GM21526 (cell line): Measurements from ENCODE around the gene AZU1.
"Not testable (repeated sequence)": the region's sequence is repeated elsewhere in the genome, so short reads cannot be mapped to it uniquely, and the experiment has no call there.

Source experiments
- ATAC-seq: cut with Tn5 transposase; IDR thresholded peaks from one replicate; pipeline ENCODE4 v1.9.1; 2021; ENCODE audit warnings: moderate library complexity; ENCODE audit not compliant: unreplicated experiment, low FRiP score

AZU1 gene

DNA sequence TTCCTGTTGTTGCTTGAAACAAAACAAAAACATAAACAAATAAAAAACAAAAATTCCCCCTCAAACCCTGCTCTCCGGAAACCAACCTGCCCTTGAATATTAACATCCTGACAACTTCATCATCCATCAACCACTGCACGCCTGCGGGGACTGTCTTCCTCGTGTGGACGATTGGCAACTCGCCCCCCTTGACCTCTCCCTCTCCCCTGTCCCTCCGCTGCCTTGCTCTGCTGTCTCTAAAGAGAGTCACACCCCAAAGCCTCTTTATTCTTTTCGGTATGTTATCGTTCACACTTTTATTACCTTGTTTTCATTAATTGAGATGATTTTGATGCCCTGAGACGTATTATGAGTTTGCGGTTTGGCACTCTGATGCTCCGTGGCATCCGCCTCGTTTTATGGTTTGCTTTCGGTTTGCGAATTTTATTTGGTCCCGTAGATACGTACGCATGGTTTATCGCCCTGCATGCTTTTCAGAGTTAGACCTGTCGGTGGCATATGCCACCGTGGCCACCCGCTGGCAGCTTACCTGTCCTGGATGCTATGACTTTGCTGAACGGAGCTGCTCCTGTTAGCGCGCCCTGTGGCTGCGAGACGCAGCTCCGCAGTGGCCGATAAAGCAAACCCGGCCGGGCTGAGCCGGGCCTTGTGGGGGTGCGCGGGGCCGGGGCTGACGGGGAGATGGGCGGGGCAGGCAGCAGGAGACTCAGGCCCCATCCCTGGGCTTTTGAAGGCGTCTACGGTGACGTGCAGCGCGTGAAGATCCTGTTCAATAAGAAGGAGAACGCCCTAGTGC is 19.8 kb upstream of the AZU1 start:
- ATAC-seq: no peak

DNA sequence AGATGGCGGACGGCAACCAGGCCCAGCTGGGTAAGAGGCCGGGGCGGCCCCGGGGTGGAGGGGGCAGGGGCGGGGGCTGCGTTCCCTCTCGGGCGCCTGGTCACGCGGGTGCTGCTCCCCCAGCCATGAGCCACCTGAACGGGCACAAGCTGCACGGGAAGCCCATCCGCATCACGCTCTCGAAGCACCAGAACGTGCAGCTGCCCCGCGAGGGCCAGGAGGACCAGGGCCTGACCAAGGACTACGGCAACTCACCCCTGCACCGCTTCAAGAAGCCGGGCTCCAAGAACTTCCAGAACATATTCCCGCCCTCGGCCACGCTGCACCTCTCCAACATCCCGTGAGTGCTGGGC is 19.2 kb upstream of the AZU1 start:
- no peak for ATAC-seq

DNA sequence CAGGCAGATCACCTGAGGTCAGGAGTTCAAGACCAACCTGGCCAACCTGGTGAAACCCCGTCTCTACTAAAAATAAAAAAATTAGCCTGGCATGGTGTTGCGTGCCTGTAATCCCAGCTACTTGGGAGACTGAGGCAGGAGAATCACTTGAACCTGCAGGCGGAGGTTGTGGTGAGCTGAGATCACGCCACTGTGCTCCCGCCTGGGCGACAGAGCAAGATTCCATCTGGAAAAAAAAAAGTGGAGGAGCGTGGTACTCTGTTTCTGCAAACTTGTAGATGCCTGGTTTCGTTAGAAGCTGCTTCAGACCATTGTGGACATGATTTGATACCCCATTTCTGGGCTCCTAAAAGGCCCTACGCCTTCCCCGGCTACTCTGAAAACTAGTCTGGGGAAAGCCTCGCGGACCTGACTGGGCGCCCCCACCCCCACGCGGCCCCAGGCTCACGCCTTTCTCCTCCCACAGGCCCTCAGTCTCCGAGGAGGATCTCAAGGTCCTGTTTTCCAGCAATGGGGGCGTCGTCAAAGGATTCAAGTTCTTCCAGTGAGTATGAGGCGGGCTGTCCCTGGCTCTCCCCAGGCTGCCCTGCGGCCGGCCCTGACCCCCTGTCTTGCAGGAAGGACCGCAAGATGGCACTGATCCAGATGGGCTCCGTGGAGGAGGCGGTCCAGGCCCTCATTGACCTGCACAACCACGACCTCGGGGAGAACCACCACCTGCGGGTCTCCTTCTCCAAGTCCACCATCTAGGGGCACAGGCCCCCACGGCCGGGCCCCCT is 17.4 kb upstream of the AZU1 start:
- no peak for ATAC-seq

DNA sequence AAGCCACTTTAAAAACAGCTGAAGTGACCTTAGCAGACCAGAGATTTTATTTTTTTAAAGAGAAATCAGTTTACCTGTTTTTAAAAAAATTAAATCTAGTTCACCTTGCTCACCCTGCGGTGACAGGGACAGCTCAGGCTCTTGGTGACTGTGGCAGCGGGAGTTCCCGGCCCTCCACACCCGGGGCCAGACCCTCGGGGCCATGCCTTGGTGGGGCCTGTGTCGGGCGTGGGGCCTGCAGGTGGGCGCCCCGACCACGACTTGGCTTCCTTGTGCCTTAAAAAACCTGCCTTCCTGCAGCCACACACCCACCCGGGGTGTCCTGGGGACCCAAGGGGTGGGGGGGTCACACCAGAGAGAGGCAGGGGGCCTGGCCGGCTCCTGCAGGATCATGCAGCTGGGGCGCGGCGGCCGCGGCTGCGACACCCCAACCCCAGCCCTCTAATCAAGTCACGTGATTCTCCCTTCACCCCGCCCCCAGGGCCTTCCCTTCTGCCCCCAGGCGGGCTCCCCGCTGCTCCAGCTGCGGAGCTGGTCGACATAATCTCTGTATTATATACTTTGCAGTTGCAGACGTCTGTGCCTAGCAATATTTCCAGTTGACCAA is 16.7 kb upstream of the AZU1 start:
- ATAC-seq: no peak

DNA sequence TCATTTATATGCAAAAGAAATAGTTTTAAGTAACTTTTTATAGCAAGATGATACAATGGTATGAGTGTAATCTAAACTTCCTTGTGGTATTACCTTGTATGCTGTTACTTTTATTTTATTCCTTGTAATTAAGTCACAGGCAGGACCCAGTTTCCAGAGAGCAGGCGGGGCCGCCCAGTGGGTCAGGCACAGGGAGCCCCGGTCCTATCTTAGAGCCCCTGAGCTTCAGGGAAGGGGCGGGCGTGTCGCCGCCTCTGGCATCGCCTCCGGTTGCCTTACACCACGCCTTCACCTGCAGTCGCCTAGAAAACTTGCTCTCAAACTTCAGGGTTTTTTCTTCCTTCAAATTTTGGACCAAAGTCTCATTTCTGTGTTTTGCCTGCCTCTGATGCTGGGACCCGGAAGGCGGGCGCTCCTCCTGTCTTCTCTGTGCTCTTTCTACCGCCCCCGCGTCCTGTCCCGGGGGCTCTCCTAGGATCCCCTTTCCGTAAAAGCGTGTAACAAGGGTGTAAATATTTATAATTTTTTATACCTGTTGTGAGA is 16.1 kb upstream of the AZU1 start:
- ATAC-seq: no peak

DNA sequence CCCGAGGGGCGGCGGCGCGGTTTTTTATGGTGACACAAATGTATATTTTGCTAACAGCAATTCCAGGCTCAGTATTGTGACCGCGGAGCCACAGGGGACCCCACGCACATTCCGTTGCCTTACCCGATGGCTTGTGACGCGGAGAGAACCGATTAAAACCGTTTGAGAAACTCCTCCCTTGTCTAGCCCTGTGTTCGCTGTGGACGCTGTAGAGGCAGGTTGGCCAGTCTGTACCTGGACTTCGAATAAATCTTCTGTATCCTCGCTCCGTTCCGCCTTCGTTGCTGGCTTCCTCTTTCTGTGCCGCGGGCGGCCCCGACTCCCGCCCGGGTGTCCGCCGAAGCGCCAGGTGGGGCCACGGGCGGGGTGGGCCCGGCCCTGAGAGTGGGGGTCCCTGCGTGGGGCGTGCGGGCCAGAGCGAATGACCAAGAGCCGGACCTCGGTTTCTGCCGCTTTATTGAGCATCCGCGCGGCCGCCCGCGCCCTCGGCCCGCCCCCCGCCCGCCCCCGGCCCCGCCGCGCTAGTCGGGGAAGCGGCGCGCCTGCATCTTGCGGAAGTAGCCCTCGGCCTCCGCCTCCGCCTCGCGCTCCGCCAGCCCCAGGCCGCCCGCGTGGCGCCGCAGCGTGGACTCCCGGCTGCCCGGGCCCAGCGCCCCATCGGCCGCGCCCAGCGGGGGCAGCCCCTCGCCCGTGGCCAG is 15.4 kb upstream of the AZU1 start:
- ATAC-seq: no peak

DNA sequence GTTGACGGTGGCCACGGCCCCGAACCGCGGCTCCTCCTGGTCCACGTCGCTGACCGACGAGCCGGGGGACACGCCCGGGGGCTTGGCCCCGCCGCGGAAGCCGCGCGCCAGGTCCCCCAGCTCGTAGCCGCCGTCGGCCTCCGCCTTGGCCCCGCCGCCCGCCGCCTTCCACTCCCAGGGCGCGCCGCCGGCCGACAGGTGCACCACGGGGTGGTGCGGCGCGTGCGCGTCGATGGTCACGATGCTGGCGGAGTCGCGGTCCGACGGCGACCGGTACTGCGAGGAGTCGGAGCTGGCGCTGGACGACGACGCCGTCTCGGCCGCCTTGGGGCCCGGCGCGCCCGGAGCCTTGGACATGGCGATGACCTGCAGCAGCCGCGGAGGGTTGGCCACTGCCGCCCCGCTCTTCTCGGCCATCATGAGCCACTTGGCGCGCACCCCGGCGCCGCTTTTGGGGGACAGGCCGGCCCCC is 14.9 kb upstream of the AZU1 start:
- ATAC-seq: no peak

DNA sequence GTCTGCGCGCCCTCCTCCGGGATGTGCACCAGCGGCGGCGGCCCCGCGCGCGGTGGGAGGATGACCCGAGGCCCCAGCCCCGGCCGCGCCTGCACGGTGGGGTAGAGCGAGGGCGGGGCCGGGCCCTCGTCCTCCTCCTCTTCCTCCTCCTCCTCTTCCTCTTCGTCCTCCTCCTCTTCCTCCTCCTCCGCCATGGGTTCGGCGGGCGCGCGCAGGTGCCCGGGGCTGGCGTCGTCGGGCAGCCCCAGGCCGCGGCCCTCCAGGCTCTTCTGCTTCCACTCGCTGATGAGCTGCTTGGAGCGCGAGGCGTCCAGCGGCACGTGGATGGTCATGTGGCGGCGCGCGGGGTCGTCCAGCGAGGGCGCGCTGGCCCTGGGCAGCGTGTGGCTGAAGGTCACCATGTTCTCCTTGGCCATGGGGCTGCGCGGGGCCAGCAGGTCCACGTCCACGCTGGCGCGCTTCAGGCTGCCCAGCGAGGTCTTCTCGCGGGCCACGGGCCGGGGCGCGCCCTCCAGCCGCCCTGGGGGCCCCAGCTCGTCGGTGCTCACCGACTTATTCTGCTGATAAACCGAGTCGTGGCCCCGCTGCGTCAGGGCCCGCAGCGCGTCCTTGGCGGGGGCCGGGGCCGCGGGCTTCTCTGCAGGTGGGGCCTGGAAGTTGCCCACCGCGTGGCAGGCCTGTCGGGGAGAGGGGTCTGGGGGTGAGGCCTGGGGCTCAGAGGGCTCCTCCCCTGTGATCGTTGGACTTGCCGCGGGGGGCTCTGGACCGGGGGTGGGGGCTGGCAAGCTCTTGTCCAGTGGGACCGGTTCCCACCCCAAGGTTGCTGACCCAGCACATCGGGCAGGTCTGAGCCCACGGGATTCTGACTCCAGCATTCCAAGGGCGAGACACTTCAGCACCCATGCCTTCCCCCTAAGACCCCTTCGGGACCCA is 14.2 kb upstream of the AZU1 start:
- no peak for ATAC-seq

DNA sequence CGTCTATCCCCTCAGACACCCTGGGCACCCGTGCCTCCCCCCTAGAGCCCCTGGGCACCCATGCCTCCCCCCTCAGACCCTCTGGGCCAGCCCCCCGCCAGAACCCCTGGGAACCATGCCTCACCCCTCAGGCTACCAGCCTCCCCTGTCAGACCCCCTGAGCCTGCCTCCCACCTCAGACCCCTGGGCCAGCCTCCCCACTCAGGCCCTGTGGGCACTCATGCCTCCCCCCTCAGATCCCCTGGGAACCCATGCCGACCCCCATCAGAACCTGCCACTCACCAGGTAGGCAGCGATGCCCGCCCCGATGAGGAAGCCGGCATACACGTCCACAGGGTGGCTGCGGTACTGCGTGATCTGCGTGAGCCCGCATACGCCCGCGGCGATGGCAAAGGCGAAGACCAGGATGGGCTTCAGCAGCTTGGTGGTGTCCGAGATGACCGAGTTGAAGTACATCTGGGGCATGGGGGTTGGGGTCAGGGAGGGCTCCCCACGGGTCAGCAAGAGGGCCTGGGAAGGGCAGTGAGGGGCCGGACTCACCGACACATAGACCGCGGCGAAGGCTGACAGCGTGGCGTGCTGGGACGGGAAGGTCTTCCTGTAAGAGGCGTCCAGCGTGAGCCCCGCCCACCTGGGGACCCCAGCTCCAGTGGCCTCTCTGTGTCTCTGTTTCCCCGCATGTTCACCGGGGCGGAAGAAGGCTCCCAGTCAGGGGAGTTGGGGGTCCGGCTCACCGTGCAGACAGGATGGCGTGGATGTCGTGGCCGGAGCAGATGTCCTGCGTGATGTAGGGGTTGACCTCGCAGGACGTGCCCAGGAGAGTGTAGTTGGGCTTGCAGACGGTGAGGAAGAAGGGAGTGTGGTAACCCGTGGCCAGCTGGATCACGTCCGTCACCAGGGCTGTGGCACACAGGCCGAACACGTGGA is 13.2 kb upstream of the AZU1 start:
- no peak for ATAC-seq

DNA sequence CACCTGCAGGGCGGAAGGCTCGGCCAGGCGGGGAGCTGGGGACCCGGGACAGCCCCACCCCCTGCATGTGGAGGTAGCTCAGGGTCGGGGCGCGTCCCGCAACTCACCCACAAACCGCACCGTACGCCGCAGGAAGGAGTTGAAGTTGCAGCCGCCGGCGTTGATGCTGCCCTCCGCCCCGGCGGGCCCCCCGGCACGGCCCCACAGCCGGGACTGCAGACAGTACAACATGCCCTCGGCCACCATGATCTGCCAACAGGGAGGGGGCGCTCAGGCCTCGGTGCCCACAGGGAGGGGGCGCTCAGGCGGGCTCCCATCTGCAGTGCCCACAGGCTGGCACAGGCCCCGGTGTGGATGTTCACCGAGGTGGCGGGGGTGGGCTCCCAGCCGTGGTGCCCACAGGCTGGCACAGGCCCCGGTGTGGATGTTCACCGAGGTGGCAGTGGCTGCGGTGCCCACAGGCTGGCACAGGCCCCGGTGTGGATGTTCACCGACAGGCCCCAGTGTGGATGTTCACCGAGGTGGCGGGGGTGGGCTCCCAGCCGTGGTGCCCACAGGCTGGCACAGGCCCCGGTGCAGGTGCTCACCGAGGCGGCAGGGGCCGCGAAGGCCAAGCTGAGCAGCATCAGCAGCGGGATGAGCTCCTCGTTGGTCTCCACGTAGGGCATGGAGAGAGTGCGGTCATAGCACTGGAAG is 12.4 kb upstream of the AZU1 start:
- ATAC-seq: no peak

DNA sequence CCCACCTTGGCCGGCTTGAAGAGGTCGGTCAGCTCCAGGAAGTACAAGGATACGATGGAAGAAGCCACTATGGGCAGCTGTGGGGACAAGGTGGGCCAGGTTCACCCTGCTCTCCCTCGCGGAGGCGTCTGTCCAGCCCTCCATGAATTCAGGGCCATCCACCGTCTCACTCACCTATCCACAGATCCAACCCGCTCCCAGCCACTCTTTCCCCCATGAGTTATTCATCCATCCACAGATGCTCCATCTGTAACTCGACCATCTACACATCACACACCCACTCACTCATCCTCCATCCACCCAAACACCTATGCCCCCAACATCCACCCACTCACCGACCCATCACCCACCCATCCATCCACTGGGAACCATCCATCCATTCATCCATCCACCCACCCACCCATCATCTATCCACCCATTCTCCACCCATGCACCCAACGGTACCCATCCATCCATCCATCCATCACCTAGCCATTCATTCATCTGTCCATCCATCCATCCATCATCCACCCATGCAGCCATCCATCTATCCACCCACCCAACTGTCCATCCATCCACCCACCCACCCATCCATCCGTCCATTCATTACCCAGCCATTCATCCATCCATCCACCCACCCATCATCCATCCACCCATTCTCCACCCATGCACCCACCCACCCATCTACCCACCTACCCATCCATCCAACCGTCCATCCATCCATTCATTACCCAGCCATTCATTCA is 11.7 kb upstream of the AZU1 start:
- ATAC-seq: no peak

DNA sequence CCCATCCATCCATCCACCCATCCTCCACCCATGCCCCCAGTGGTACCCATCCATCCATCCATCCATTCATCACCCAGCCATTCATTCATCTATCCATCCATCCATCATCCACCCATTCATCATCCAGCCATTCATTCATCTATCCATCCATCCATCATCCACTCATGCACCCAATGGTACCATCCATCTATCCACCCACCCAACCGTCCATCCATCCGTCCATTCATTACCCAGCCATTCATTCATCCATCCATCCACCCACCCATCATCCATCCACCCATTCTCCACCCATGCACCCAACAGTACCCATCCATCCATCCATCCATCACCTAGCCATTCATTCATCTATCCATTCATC is 11.2 kb upstream of the AZU1 start:
- ATAC-seq: no peak

DNA sequence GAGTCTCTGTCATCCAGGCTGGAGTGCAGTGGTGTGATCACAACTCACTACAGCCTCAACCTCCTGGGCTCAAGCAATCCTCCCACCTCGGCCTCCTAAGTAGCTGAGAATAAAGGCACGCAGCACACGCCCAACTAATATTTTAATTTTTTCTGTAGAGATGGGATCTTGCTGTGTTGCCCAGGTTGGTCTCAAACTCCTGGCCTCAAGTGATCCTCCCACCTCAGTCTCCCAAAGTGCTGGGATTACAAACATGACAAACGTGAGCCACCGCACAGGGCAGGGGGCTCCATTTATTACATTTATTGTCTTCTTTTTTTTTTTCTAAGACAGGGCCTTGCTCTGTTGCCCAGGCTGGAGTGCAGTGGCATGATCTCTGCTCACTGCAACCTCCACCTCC is 7.4 kb upstream of the AZU1 start:
- not testable (repeated sequence) for ATAC-seq

DNA sequence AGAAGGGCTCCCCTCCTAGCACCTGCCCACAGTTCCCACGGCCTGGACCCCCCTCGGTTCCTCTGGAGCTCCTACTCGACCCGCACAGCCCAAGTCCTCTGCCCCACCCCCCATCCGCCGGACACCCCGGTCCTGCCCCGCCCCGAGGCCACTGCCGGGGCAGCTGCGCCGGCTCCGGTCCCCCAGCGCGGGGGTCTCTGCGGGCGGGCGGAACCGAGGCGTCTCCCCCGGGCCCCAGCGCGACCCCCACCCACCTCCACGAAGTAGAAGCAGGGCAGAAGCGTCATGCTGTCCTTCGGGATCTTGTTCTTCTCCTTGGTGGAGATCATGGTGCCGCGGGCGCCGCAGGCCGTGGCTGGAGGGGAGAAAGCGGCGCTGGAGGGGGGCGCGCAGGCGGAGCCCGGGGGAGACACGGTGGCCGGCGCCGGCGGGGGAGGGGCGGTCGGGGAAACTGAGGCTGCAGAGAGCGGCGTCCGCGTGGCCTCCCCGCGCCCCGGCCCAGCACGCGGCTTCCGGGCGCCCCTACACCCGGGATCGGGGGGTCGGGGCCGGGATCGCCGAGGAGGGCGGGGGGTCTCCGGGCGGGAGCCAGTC is 6.3 kb upstream of the AZU1 start:
- no peak for ATAC-seq

DNA sequence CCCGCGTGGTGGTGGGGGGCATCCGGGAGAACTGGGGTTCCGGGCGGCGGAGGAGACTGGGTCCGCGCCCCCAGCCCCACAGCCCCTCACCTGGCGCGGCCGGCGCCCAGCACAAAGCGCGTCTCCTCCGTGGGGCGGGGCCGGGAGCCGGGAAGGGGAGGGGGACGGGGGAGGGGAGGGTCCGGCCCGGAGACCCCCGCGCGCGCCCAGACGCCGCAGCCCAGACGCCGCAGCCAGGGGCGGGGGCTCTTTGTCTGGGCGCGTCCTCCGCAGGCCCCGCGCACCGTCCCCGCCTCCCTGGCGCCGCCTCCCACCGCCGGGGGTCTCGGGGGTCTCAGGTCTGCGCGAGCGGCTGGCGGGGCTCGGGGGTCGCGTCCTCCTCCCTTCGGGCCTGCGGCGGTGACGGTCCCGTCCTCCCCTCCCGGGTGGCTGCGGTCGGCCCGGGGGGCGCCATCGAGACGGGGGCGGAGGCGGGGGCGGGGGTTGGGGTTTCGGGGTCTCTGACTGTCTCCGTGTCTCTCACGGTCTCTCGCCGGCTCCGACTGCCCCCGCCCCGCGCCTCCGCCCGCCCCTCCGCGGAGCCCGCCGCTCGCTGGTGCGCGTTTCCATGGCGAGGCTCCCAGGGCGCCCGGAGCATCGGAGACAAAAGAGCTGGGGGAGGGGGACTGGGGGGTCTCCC is 5.7 kb upstream of the AZU1 start, which contains the start of gene PLPPR3:
Gene PLPPR3, minus strand, starts transcription at position 131 of the 679 bp plus-strand sequence. CDS start 396 bp downstream, outside the sequence.
- no peak for ATAC-seq

DNA sequence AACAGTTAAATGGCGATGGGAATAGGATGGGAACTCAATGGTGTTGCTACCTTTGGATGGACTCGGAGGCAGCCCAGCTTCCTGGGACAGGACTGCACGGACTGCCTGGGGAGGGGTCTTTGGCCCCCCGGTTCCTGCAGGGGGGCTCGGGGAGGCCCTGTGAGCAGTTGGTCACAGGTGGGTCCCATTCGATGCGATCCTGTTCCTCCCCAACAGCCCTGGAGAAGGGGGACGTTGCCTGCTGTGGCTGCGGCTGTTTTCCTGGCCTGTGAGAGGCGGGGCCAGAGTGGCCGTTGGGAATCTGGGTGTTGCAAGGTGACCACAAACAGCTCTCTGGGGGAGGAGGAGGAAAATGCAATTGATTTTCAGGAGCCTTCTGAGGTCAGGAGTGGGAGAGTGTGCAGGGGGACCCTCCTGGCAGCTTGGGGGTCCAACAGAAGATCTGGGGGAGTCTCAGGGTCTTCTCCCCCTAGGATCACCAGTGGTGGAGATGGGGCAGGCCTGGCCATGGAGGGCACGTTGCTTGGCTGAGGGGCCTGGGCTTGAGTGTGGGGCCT is 4.0 kb upstream of the AZU1 start:
- ATAC-seq: no peak
